H1 (cell line): Measurements from ENCODE around the gene LKAAEAR1. TPM values are rescaled to one million over a fixed set of nuclear protein-coding genes. Genes with fewer than 3 reads are reported as not detected.

Source experiments
- ATF2 ChIP-seq: IDR thresholded peaks from 2 replicates; pipeline ENCODE4 v1.6.1; 2012; ENCODE audit warnings: low read length, inconsistent platforms
- KDM4A ChIP-seq: IDR thresholded peaks from one replicate; pipeline ENCODE4 v1.7.1; 2012; ENCODE audit warnings: low read depth, mild to moderate bottlenecking, moderate library complexity, low read length, inconsistent platforms; ENCODE audit not compliant: severe bottlenecking
- polyA plus RNA-seq, 7 experiments: library from polyadenylated mRNA; depleted of rRNA in 3 of 7; stranded (reverse) in 5 of 7; unstranded in 2 of 7; fragments of >200 nt in 5 of 7; fragments of 200-250 nt in 2 of 7; gene quantifications; 1 replicate in 5 of 7; 2 replicates in 1 of 7; 4 replicates in 1 of 7; pipeline versions ENCODE4 v1.2.1 to v1.2.3, GENCODE V29; 2011 to 2013; ENCODE audit warnings: missing spikeins in 2 of 7, mixed read lengths in 2 of 7
- total RNA-seq: library from RNA; stranded (reverse); fragmentation: NEBNext Ultra II Directional; extraction: Animal tissue kit (Norgen Biotek cat#: 25700); gene quantifications from 2 replicates; pipeline ENCODE4 v1.2.1, GENCODE V29; 2021

Gene LKAAEAR1
- total and polyA plus RNA-seq, 2 of the 8 experiments (the other 6 are each of a cell fraction or from before 2014, with no cell fraction given) = 0.41 to 0.53 TPM

GRCh38 chr20:64101731-64102621, 17.8 kb upstream of the LKAAEAR1 start (continued):
- no peak for TF ChIP-seq ATF2
- TF ChIP-seq KDM4A = peak; percentile 74
